Adrenal gland (tissue), 12 donors: ENCODE measurements around the gene SLTM. TPM values are rescaled to one million over a fixed set of nuclear protein-coding genes. Genes with fewer than 3 reads are reported as not detected.
"Not testable (repeated sequence)": the region's sequence is repeated elsewhere in the genome, so short reads cannot be mapped to it uniquely, and the experiment has no call there.

ENCODE experiments used
- DNase-seq, 7 donors: peaks; one replicate each; pipeline ENCODE4 v3.0.0-alpha.2; 2019 to 2020
- H3K27ac ChIP-seq, 5 donors: fragments of 200-600 bp; sonication (generic) in 4 of 5; 1 replicate in 3 of 5; 2 replicates in 2 of 5; pipeline versions ENCODE4 v1.5.1 to v1.8.0; 2016 to 2020; ENCODE audit warnings: mild to moderate bottlenecking in 1 of 5
- H3K27me3 ChIP-seq: fragments of 200-600 bp; 2 replicates; pipeline ENCODE4 v1.8.0; 2021
- H3K36me3 ChIP-seq, 2 donors: fragments of 200-600 bp; replicated peaks in 1 of 2; 1 replicate in 1 of 2; 2 replicates in 1 of 2; pipeline versions ENCODE4 v1.5.1 to v1.8.0; 2018 to 2022
- H3K4me1 ChIP-seq, 2 donors: fragments of 200-600 bp; replicated peaks in 1 of 2; 1 replicate in 1 of 2; 2 replicates in 1 of 2; pipeline versions ENCODE4 v1.5.1 to v1.8.0; 2018 to 2021
- H3K4me3 ChIP-seq, 4 donors: fragments of 200-600 bp; sonication (generic) in 3 of 4; one replicate each; pipeline ENCODE4 v1.5.1; 2016 to 2018
- H3K9me3 ChIP-seq, 3 donors: fragments of 200-600 bp; sonication (generic) in 1 of 3; replicated peaks in 1 of 3; 1 replicate in 2 of 3; 2 replicates in 1 of 3; pipeline versions ENCODE4 v1.5.1 to v1.8.0; 2016 to 2021
- POLR2A ChIP-seq, 2 donors: fragments of 450-650 bp; IDR thresholded peaks; one replicate each; pipeline ENCODE4 v1.6.1; 2017; ENCODE audit warnings: antibody characterized with exemption in 2 of 2, mild to moderate bottlenecking in 2 of 2, moderate library complexity in 1 of 2
- WGBS, 4 donors: extraction: QIAGEN DNeasy Blood & Tissue Kit in 2 of 4; methylation state at CpG; one replicate each; pipeline versions ENCODE4 v1.1.5 to v1.1.7; 2013 to 2017; 5-methylcytosine and 5-hydroxymethylcytosine counted together
- intact Hi-C, 2 donors: fragments of 100-400 bp; cut with DNase I; formaldehyde crosslinking; loops; one replicate each; pipeline versions ENCODE4 v1.14.1 to v1.15.0; 2022 to 2023
- polyA plus RNA-seq, 3 donors: library from polyadenylated mRNA; stranded (reverse); fragments of 200-250 nt in 2 of 3; fragments of 350-450 nt in 1 of 3; fragmentation: Illumina TruSeq in 1 of 3; extraction: RNeasy Lipid Tissue Mini Kit (QIAGEN cat#74804) in 1 of 3; gene quantifications; one replicate each; pipeline ENCODE4 v1.2.3, GENCODE V29; 2013 to 2014
- total RNA-seq, 9 donors: library from RNA; depleted of rRNA in 4 of 9; stranded (reverse); fragments of >200 nt in 4 of 9; fragments of 120-200 nt in 1 of 9; fragmentation: NEBNext Ultra II Directional in 1 of 9; extraction: Animal tissue kit (Norgen Biotek cat#: 25700) in 1 of 9; gene quantifications; one replicate each; pipeline versions ENCODE4 v1.1.0 to v1.2.4, GENCODE V29; 2013 to 2023
- TF ChIP-seq, protein P1 (sequence below), 6 experiments: fragments of 450-650 bp in 4 of 6; fragments of 200-600 bp in 2 of 6; sonication (generic) in 1 of 6; IDR thresholded peaks; 1 replicate in 5 of 6; 2 replicates in 1 of 6; pipeline versions ENCODE4 v1.5.1 to v1.8.0; 2016 to 2021; ENCODE audit warnings: antibody characterized with exemption in 6 of 6, mild to moderate bottlenecking in 2 of 6, moderate library complexity in 1 of 6
- donor health status: healthy with polysubstance abuse.
- donor health status: Bipolar disorder and iron deficiency.
- donor health status: DM: yes; HTN: yes; CAD: no.
- donor health status: DM: no; HTN: no; CAD: no.
- donor health status: DM: no; HTN: no; CAD: no.
- donor health status: DM: yes; HTN: yes; CAD: no.

The SLTM gene
- total and polyA plus RNA-seq, 12 donors, result 31.4 to 87.0 (median 53.2) TPM

DNA sequence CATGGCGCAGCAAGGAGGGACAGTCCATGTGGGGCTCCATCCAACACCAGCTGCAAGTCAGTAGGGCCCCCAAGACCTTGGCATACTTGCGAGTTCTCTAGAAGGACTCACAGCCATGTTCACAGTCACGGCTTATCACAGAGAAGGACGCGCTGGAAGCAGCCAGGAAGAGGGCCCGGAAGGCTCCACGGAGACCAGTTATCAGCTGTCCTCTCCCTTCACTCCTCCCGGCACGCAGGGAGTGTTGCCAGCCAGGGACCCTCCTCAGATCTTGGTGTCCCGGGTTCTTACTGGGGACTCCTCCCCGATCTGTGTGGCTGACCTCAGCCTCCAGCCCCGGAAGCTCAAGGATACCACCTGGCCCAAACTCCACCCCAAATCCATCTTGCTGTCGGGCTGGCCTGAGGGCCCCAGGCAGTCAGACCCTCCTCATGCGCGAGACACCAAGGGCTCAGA lies 68.0 kb downstream of the SLTM start:
- Histone ChIP-seq H3K36me3 (no peaks in the 10 kb centered on the region), H3K9me3 (no peaks in the 10 kb centered on the region), H3K27me3 (no peaks in the 10 kb centered on the region), H3K4me3 (peak overlapping the region in 3 of 4 donors; percentile 25 to 54 (median 45)), H3K4me1 (peaks cover 0 to 11% of the 10 kb centered on the region in 2 donors), H3K27ac (peak overlapping the region; percentile 53 to 88 (median 85))
- DNase-seq, result peak in 5 of 7 donors; percentile 37 to 54 (median 45)
- intact Hi-C loops, result no loop called here
- 34 to 60% (median 49%) methylated on average over 11 to 15 of the region's 15 CpGs for WGBS, 4 donors
- no peak for TF ChIP-seq POLR2A (IDR thresholded peaks at IDR 0.05)
- TF ChIP-seq, protein P1, sequence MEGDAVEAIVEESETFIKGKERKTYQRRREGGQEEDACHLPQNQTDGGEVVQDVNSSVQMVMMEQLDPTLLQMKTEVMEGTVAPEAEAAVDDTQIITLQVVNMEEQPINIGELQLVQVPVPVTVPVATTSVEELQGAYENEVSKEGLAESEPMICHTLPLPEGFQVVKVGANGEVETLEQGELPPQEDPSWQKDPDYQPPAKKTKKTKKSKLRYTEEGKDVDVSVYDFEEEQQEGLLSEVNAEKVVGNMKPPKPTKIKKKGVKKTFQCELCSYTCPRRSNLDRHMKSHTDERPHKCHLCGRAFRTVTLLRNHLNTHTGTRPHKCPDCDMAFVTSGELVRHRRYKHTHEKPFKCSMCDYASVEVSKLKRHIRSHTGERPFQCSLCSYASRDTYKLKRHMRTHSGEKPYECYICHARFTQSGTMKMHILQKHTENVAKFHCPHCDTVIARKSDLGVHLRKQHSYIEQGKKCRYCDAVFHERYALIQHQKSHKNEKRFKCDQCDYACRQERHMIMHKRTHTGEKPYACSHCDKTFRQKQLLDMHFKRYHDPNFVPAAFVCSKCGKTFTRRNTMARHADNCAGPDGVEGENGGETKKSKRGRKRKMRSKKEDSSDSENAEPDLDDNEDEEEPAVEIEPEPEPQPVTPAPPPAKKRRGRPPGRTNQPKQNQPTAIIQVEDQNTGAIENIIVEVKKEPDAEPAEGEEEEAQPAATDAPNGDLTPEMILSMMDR (IDR thresholded peaks at IDR 0.05), result no peak

DNA sequence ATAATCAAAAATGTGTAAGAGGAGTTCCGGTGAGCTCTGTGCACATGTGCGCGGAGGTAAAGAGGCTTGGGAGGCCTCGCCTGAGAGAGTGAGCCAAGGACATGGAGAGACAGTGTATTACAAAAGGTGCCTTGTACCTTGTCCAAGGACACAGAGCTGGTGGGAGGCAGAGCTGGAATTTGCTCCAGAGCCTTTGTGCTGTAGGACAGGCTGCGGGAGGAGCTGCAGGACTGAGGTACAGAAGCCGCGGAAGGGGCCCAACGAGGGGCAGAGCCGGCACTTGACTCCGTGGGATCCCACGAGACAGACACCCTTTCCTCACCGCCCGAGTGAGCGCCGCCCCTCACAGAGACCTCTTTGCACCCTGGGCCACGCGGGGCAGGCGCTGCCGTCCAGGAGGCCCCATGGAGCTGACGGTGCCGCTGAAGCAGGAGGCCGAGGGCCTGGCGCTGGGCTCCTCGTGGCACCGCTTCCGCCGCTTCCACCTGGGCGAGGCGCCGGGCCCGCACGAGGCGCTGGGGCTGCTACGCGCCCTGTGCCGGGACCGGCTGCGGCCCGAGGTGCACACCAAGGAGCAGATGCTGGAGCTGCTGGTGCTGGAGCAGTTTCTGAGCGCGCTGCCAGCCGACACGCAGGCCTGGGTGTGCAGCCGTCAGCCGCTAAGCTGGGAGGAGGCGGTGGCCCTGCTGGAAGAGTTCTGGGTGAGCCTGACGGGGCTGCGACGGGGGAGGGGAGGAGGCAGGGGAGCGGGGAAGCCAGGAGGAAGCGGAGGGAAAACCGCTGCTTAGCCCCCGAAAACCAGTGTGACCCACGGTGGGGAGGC lies 68.7 kb downstream of the SLTM start:
- Histone ChIP-seq H3K9me3 (no peaks in the 10 kb centered on the region), H3K4me3 (peak overlapping the region in 3 of 4 donors; percentile 25 to 54 (median 45)), H3K4me1 (peaks cover 0 to 11% of the 10 kb centered on the region in 2 donors), H3K36me3 (no peaks in the 10 kb centered on the region), H3K27me3 (no peaks in the 10 kb centered on the region), H3K27ac (peak overlapping the region; percentile 53 to 88 (median 85))
- 8 to 39% (median 16%) methylated on average over 11 to 54 of the region's 54 CpGs for WGBS, 4 donors
- DNase-seq, result peak; percentile 61 to 78 (median 74)
- intact Hi-C loops, result no loop called here
- TF ChIP-seq POLR2A (IDR thresholded peaks at IDR 0.05), result peak in 1 of 2 donors; percentile 18
- TF ChIP-seq, protein P1 (IDR thresholded peaks at IDR 0.05), result no peak

DNA sequence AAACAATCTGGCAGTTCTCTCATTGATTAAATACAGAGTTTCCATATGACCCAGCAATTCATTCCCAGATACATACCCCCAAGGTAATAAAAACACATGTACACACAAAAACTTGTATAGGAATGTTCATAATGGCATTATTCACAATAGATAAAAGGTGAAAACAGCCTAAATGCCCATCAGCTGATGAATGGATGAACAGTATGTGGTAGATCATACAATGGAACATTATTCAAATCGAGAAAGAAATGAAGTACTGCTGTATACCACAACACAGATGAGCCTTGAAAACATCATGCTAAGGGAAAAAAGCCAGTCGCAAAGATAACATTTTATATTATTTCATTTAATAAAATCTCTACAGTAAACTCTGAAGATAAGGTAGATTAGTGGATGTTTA lies 71.2 kb downstream of the SLTM start:
- intact Hi-C loops, result no loop called here

DNA sequence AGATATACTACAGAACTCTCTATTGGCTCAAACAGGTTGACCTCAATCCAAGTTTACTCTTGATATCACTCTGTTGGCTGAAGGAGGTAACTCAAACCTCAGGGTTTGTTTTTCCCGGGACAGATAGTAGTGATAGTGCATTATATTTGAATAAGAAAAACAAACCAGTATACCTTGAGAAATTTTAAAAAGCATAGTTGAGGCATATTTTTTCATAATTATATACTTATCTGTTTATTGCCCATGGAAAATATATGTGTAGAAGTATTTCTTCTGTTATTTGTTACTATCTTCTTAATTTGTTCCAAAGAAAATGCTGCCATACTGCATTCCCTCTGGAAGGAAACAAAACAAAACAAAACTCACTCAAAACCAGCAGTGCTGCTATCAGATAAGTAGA lies 76.9 kb downstream of the SLTM start:
- H3K27me3 ChIP-seq, H3K4me1 ChIP-seq, DNase-seq, intact Hi-C loops, H3K36me3 ChIP-seq, H3K4me3 ChIP-seq, H3K9me3 ChIP-seq, H3K27ac ChIP-seq: not testable (repeated sequence)
- 69 to 91% (median 85%) methylated on average over 1 of the region's 1 CpG for WGBS, 4 donors

More for the DNA sequence above, 71.2 kb downstream of the SLTM start:
- no peak for DNase-seq
- Histone ChIP-seq H3K4me1 (peaks cover 0 to 11% of the 10 kb centered on the region in 2 donors), H3K36me3 (no peaks in the 10 kb centered on the region), H3K27me3 (no peaks in the 10 kb centered on the region), H3K4me3 (no peak overlapping the region), H3K27ac (no peak overlapping the region), H3K9me3 (no peaks in the 10 kb centered on the region)
- WGBS, 4 donors, result 86 to 94% (median 90%) methylated on average over 2 of the region's 2 CpGs
- no peak for TF ChIP-seq POLR2A (IDR thresholded peaks at IDR 0.05)
- TF ChIP-seq, protein P1 (IDR thresholded peaks at IDR 0.05), result no peak
